K562 (cell line): ENCODE data around the gene LRMDA.

ENCODE experiments used
- ZNF780A ChIP-seq: fragments of 250-450 bp; sonication (Bioruptor Pico); IDR thresholded peaks from 2 replicates; pipeline ENCODE4 v1.5.0; 2021; ENCODE audit warnings: mild to moderate bottlenecking
- TF ChIP-seq, protein P1 (sequence below), 3 experiments: IDR thresholded peaks in 2 of 3; conservative IDR thresholded peaks in 1 of 3; 2 replicates each; pipeline ENCODE4 v1.5.1; 2011 to 2012; ENCODE audit warnings: low read length in 3 of 3, mild to moderate bottlenecking in 3 of 3, control low read depth in 2 of 3, improper control_type of control experiment in 1 of 3, inconsistent platforms in 1 of 3, low read depth in 1 of 3, mixed read lengths in 1 of 3, moderate library complexity in 1 of 3; ENCODE audit not compliant: insufficient read depth in 2 of 3
- TF ChIP-seq, protein P2 (sequence below): fragments of 200-800 bp; sonication (Bioruptor generic); IDR thresholded peaks from 2 replicates; pipeline ENCODE4 v1.6.1; 2017; ENCODE audit warnings: missing genetic modification characterization, missing compliant biosample characterization
- TF ChIP-seq, protein P3 (sequence below): sonication (generic); formaldehyde crosslinking; IDR thresholded peaks from 2 replicates; pipeline ENCODE4 v1.8.1; 2023; ENCODE audit warnings: mild to moderate bottlenecking, missing genetic modification reagents, moderate library complexity

DNA sequence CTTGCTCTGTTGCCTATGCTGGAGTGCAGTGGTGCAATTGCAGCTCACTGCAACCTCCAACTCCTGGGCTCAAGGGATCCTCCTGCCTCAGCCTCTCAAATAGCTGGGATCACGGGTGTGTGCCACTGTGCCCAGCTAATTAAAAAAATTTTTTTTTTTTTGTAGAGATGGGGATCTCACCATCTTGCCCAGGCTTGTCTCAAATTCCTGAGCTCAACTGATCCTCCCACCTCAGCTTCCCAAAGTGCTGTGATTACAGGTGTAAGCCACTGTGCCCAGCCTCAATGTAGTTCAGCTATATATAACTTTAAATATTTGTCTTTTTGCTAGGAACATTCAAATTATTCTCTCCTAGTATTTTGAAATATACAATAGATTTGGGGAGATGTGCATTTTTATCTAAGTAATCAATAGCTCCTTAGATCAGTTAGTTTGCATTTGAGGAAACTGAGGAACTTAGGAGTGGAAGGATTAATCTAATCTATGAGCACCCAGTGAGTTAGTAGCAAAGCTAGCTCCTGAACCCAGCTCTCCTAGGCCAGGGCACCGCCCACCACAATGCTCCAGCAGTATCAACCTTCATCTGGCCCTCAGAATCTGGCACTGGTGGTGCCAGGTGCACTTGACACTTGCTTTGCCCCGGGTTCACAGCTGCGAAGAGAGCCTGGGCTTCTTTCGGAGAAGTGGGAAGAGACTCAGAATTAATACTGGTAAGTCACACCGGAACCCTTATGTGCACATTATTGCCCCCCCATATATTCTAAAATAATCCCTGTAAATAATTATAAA, 5.9 kb upstream of the LRMDA start:
- TF ChIP-seq, protein P1, sequence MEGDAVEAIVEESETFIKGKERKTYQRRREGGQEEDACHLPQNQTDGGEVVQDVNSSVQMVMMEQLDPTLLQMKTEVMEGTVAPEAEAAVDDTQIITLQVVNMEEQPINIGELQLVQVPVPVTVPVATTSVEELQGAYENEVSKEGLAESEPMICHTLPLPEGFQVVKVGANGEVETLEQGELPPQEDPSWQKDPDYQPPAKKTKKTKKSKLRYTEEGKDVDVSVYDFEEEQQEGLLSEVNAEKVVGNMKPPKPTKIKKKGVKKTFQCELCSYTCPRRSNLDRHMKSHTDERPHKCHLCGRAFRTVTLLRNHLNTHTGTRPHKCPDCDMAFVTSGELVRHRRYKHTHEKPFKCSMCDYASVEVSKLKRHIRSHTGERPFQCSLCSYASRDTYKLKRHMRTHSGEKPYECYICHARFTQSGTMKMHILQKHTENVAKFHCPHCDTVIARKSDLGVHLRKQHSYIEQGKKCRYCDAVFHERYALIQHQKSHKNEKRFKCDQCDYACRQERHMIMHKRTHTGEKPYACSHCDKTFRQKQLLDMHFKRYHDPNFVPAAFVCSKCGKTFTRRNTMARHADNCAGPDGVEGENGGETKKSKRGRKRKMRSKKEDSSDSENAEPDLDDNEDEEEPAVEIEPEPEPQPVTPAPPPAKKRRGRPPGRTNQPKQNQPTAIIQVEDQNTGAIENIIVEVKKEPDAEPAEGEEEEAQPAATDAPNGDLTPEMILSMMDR (IDR thresholded peaks at IDR 0.05 in 2 of 3, conservative IDR thresholded peaks at IDR 0.05 in 1 of 3; ENCODE audit: insufficient read depth in 2 of 3, low read depth in 1 of 3, low read length in 3 of 3) = no peak
- TF ChIP-seq, protein P2, sequence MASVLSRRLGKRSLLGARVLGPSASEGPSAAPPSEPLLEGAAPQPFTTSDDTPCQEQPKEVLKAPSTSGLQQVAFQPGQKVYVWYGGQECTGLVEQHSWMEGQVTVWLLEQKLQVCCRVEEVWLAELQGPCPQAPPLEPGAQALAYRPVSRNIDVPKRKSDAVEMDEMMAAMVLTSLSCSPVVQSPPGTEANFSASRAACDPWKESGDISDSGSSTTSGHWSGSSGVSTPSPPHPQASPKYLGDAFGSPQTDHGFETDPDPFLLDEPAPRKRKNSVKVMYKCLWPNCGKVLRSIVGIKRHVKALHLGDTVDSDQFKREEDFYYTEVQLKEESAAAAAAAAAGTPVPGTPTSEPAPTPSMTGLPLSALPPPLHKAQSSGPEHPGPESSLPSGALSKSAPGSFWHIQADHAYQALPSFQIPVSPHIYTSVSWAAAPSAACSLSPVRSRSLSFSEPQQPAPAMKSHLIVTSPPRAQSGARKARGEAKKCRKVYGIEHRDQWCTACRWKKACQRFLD = no peak
- TF ChIP-seq ZNF780A (CRISPR knock-in tag) = no peak
- TF ChIP-seq, protein P3, sequence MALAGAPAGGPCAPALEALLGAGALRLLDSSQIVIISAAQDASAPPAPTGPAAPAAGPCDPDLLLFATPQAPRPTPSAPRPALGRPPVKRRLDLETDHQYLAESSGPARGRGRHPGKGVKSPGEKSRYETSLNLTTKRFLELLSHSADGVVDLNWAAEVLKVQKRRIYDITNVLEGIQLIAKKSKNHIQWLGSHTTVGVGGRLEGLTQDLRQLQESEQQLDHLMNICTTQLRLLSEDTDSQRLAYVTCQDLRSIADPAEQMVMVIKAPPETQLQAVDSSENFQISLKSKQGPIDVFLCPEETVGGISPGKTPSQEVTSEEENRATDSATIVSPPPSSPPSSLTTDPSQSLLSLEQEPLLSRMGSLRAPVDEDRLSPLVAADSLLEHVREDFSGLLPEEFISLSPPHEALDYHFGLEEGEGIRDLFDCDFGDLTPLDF (CRISPR knock-in tag) = no peak
